GM19043 (cell line): ENCODE results near the gene FANCE.

Experiments used
- ATAC-seq: cut with Tn5 transposase; IDR thresholded peaks from one replicate; pipeline ENCODE4 v1.9.1; 2021; ENCODE audit warnings: low read depth; ENCODE audit not compliant: unreplicated experiment

Gene FANCE

GRCh38 chr6:35465646-35466045, 13.5 kb downstream of the FANCE start:
- no peak for ATAC-seq

DNA sequence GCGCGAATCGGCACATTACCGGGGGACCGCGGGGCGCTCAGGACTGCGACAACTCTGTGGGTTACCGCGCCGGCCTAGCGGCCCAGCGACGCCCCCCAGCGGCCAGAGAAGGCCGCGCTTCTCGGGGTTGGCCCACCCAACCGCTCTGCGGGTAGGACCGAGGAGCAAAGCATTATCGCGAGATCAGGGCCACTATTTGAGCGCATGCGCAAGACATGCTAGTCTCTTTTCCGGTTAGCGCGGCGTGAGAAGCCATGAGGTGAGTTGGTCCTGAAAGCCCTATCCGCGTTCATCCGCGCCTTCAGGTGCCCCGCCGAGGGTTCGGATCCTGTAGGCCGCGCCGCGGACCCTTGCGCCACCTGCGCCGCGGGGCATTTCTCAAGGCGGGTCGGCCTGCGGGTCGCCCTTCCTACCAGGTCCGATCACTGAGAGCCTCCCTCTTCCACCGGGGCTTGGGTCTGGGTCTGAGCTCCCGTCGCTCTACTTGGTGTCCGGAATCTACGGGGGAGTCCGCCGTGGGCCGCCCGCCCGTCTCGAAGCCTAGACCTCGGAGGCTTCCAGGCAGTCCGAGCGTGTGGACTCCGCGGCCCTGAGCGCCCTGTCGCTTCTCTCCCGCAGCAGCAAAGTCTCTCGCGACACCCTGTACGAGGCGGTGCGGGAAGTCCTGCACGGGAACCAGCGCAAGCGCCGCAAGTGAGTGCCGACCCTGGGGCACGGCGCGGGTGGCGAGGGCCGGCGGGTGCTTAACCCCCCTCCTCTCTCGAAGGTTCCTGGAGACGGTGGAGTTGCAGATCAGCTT, 16.2 kb downstream of the FANCE start, which contains the start of gene RPL10A:
Gene RPL10A, plus strand, starts transcription at position 221 of the 799 bp plus-strand sequence. Its CDS starts 34 bp downstream, at position 255.
- ATAC-seq, result peak; percentile 74

DNA sequence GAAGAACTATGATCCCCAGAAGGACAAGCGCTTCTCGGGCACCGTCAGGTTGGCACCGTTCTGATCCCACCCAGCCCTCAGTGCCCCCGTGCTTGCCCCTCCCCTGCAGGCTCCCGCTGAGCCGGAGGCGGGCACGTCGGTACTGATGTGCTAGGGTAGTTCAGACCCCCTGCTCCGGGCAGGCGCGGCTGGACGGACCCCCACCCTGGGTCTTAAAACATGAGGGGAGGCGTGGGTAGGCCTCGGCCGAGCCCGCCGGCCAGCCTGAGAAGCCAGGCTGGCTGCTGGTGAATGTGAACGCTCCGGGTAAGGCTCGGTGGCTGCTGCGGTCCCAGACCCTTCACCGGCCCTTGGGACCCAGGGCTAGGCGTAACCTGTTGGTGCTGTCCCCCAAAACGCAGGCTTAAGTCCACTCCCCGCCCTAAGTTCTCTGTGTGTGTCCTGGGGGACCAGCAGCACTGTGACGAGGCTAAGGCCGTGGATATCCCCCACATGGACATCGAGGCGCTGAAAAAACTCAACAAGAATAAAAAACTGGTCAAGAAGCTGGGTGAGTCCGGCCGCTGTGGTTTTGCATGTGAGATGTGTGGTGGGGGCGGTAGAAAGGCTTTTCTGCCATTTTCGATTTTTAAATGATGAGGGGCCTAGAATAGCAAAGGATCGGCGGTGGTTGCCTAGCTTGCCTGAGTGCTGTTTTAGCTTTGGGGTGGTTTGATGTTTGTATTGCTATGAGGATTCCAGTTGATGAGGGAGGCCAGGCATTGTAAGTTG, 17.0 kb downstream of the FANCE start:
- ATAC-seq, result no peak

DNA sequence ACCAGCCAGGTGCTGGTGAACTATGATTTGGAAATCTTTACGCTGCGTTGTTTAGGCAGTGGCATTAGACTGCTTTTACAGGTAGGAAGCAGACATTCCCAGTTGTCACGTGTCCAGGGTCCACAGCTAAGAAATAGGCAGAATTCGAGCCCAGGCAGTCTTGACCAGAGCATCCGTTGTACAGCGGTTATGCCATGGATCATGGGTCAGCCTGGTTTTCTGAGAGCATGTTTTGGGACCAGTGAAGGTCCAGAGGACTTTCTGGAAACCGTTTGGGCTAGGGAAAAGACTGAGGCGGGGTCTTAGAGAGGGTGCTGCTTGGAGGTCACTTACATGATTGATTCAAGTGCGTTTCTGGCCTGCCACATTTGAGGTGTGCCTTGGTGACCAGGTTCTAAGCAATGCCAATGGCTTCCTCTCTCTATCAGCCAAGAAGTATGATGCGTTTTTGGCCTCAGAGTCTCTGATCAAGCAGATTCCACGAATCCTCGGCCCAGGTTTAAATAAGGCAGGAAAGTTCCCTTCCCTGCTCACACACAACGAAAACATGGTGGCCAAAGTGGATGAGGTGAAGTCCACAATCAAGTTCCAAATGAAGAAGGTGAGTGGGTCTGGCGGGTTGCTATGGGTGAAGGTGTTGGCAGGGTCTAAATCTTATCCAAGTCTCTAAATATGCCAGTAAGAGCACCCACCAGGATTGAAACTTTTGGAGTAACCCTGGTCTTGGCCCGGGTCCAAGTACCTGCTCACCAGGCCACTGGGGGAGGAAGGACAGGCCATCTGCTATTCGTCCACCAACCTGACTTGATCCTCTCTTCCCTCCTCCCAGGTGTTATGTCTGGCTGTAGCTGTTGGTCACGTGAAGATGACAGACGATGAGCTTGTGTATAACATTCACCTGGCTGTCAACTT, 17.9 kb downstream of the FANCE start:
- ATAC-seq, result no peak

GRCh38 chr6:35470663-35471120, 18.6 kb downstream of the FANCE start:
- ATAC-seq, result no peak

GRCh38 chr6:35471836-35472345, 19.8 kb downstream of the FANCE start:
- no peak for ATAC-seq

DNA sequence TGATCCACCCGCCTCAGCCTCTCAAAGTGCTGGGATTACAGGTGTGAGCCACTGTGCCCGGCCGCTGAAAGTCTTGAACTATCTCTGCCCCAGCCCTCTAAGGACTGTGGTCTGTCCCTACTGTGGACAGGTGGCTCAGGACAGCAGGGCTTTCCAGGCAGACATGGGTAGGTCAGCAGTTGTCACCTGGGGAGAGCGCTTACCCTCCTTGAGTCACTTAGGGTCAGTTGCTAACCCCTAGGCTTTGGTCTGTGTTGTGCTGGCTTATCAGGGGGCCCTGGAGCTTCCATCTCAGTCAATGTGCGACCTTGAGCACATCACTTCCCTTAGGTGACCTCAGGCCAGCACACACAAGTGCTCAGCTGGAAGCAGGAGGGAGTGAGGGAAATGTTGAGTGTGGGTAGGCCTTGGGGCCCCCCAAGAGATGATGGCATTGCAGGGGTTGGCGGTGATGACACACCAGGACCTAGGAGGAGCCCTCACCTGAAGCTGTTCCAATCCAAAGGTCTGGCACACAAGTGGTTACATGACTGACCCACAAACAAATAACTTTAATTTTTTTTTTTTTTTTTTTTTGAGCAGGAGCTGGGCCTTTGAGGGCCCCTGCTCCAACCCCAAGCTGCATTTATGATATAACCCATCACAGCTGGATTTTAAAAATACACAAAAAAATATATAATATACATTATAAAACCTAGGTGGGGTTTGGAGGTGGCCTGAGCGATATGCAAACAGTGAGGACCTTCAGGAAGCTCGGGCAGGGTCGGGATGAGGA, 21.1 kb downstream of the FANCE start:
- no peak for ATAC-seq

- no peak for ATAC-seq
Observed at GRCh38 chr6:35473850-35474130, 21.7 kb downstream of the FANCE start.

DNA sequence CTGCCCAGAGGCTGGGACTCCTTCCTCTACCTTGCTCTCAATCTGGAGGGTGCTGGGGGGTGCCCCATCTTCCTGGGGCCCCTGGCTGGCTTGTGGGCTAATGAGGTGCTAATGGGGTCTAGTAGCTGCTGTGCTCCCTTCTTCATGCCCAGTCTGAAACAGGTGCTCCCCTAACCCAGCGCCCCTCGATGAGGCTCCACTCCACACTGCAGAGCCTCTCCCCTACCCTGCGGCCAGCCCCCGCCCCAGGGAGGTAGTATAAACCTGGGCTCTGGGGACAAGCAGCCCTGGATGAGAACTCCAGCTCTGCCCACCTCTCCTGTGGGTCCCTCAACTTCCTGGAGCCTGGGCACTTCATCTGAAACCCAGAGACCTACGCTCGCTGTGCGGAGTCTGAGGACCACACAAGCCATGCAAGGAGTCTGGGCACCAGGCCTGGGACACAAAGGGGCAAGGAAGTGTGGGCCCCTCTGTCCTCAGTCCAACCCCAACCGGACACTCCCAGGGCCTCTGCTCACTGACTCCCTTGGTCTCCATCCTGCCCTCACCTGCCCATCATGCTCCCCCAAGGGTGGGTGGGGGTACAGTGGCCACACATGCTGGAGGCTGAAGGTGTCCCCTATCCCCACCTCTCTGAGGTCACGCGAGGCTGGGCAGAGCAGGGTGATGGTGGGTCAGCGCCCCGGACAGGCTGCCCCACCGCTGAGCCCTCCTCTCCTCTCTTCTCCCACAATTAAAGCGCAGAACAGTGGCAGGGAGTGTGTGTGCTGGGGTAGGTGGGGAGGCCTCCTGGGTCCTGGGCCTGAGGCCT, 22.2 kb downstream of the FANCE start:
- ATAC-seq, result no peak

DNA sequence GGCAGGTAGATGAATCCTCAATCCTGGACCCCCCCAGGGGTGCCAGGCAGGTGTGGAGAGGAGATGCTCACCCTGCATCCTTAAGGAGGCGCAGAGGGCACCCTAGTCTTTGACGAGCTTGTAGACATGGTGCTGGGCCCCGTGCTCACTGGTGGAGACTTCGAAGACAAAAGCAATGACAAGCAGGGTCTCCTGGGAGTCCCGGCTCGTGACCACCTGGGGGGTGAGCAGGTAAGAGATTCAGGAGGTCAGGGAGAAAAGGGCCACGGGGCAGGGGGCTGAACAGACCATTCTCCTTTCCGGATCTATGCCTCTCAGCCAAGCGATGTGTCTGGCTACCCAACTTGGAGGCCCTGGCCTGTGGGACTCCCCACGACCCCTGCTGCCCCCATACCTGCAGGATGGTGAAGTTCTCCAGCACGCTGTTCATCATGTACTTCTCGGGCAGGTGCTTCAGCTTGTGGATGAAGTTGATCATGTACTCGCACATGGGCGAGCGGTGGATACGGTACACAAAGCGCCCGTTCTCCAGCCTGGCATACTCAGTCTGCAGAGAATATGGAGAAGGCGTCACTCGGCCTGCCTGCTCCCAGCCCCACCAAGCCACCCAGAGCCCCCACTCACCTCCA, 22.9 kb downstream of the FANCE start:
- no peak for ATAC-seq

DNA sequence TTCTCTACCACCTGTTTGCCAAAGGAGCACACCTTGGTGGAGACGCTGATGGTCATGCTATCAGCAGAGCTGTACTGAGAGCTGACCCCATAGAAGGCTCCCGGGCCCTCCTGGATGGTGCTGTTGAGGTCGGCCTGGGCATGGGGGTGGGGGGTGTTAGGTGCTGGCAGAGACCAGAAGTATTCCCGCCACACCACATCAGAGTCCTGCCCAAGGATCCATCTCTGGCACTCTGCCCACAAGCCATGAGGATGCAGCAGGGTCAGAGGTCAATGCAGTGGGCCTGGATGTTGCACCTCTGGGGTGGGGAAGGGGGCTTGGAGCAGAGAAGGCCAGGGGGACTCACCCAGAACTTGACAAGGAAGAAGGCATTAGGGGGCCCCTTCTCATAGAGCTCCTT, 23.4 kb downstream of the FANCE start:
- ATAC-seq, result no peak

DNA sequence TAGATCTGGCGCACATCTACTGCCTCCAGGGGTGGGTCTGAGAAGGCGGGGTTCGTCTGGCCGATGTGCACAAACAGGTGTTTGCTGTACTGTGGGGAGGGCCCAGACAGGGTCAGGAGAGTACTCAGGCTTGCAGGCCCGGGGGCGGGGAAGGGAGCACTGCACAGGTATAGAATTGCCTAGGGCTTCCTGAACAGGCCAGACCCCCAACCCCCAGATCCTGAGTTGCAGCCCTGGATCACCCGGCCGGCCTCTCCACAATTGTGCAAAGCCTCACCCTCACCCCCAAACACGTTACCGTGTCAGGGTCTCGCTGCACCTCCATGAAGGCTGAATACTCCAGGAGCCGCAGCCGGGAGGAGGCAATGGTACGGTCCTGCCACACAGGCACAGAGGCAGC, 23.9 kb downstream of the FANCE start:
- ATAC-seq, result no peak

- no peak for ATAC-seq
Observed at GRCh38 chr6:35477028-35477427, 24.9 kb downstream of the FANCE start.

GRCh38 chr6:35477551-35478179, 25.5 kb downstream of the FANCE start:
- no peak for ATAC-seq

DNA sequence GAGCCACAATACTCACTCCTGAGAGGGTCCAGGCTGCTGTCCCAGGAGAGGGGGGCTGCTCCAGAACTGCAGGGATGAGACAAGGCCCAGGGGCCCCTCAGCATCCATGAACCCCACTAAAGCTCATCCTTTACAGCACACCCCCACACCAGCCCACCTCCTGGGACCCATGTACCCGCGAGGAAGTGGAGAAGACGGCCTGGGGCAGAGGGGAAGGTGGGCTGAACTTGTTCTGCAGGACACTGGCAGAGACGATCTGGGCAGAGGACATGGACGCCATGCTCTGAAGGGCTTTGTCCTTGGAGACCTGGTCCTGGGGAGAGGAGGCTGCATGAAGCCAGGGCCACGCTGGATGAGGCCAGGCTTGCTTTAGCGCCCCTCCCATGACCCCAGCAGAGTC, 26.1 kb downstream of the FANCE start:
- ATAC-seq, result no peak

- ATAC-seq, result no peak
Observed at GRCh38 chr6:35480176-35480575, 28.0 kb downstream of the FANCE start.

DNA sequence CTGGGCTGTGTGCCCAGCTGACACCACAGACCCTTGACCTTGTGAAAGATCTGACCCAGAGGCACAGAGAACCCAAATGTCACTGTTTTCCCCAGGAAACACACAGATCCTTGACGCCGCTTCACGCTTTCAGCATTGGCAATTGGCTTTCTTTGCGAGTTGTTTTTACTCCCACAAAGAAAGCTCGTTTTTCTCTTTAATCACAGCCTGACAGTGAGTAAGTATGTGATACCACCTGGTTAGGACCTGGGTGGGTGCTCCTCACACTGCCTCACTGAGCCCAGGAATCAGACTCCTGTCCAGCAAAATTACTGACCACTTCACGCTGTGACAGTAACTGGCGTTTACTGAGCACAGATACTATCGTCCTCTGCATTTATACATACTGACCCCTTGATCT, 29.1 kb downstream of the FANCE start:
- ATAC-seq, result no peak

DNA sequence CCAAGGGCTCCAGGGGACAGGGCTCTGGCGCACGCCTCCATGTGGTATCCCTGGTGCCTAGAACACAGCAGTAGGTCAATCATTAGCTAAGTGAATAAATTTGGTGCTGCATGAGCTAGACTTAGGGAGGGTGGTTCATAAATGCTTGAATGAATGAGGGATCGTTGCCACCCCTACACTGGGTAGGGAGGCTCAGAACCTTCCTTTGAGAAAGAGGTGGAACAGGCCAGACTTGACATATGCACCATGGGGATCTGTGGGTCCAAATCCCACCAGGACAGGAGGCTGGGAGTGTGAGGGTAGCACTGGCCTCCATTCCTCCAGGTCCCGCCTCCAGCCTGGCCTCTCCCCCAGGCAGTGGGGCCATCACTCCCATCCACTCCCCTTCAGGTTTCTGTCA, 30.9 kb downstream of the FANCE start:
- no peak for ATAC-seq
